ENCODE measurements around the gene DECR2.

DNA sequence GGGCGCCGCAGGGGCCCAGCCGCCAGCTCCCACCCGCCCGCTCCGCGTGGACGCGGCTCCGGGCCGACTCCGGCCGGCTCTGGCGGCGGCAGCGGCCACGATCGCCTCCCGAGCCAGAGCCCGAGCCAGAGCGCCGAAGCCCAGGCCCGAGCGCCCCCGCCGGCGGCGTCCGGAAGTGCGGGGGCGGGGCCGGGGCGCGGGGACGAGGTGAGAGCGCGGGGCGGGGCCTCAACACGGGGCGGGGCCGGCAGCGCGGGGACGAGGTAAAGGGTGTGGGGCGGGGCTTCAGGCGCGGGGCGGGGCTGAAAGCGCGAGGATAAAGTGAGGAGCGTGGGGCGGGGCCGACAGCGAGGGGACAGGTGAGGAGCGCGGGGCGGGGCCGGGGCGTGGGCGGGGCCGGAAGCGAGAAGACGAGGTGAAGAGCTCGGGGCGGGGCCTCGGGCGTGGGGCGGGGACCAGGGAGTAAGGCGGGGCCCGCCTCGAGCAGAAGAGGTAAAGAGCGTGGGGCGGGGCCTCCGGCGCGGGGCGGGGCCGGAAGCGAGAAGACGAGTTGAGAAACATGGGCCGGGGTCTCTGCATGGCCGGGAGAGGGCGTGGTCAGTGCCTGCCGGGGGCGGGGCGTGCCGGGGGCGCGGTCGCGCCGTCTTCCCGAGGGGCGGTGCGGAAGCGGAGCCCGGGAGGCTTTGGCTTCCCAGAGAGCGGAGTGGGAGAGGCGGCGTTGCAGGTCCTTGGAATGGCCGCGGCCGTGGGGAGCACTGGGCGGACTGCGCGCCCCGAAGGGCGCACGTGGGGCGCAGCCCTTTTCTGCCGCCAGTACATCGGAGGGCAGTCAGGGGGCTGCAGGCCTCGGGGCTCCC lies 48.9 kb upstream of the DECR2 start, which contains the start of gene AXIN1:
- TF ChIP-seq CTCF (IDR thresholded peaks at IDR 0.05) (peak; percentile 82), ZFX (IDR thresholded peaks at IDR 0.05; ENCODE audit: borderline replicate concordance) (no peak)
